HG03108 (cell line): ENCODE measurements around the gene LDLRAD3.
"Not testable (repeated sequence)": the region's sequence is repeated elsewhere in the genome, so short reads cannot be mapped to it uniquely, and the experiment has no call there.

Source experiments
- ATAC-seq: cut with Tn5 transposase; IDR thresholded peaks from one replicate; pipeline ENCODE4 v1.9.1; 2021; ENCODE audit warnings: moderate library complexity; ENCODE audit not compliant: unreplicated experiment

LDLRAD3 gene

DNA sequence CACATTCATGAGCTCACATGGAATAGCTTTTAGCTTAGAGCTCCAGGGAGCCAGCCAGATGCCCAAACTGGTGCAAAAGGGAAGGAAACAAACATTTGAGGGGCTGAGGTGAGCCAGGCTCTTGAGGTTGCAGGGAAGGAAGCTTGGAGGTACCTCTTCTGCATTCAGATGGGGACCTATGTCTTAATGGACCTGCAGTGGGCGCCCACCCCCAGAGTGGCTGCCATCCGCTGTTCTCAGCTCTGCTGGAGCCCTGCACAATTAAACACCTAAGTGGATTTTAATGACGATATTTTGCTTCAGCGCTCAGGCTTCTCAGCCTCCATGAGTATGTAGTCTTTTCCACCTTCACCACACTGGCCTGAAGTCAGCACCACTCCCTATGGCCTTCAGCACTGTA, 100.8 kb downstream of the LDLRAD3 start:
- ATAC-seq = no peak

DNA sequence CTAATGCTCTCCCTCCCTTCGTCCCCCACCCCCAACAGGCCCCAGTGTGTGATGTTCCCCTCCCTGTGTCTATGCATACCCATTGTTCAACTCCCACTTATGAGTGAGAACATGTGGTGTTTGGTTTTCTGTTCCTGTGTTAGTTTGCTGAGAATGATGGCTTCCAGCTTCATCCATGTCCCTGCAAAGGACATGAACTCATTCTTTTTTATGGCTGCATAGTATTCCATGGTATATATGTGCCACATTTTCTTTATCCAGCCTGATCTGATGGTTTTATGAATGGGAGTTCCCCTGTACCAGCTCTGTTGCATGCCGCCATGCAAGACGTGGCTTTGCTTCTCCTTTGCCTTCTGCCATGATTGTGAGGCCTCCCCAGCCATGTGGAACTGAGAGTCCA, 102.1 kb downstream of the LDLRAD3 start:
- not testable (repeated sequence) for ATAC-seq

DNA sequence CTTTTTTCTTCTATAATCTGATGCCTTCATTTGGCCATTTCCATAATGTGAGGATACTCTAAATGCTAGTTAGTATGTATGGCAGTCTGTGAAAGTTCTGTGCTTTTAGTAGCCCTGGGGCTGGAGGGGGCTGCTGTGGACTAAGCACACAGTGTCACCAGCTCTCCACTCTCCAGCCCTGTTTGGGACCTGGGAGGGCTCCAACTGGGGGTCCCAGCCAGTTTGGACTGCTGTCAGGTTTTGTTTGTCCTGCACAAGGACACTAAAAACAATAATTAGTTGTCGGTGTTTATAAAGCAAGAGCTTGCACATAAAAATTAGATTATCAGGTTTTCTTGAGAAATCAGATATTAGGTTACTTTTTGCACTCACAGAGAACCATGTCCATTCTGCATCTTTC, 103.1 kb downstream of the LDLRAD3 start:
- no peak for ATAC-seq

DNA sequence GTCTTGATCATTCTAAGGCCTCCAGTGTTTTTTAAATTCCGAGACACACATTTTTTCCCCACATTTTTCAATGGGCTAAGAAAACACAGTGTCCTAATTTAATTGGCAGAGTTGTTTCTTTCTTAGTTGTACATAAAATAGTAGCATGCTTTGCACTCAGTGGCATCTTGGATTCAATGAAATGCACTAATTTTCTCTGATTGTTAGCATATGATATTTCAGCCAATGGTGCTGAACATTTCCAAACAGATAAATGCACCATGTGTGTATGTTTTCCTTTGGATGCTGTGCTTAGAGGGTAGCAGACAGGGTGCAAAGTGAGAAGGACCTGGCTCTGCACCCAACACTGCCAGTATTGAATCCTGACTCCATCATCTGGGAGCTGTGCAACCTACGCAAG, 103.5 kb downstream of the LDLRAD3 start:
- no peak for ATAC-seq

DNA sequence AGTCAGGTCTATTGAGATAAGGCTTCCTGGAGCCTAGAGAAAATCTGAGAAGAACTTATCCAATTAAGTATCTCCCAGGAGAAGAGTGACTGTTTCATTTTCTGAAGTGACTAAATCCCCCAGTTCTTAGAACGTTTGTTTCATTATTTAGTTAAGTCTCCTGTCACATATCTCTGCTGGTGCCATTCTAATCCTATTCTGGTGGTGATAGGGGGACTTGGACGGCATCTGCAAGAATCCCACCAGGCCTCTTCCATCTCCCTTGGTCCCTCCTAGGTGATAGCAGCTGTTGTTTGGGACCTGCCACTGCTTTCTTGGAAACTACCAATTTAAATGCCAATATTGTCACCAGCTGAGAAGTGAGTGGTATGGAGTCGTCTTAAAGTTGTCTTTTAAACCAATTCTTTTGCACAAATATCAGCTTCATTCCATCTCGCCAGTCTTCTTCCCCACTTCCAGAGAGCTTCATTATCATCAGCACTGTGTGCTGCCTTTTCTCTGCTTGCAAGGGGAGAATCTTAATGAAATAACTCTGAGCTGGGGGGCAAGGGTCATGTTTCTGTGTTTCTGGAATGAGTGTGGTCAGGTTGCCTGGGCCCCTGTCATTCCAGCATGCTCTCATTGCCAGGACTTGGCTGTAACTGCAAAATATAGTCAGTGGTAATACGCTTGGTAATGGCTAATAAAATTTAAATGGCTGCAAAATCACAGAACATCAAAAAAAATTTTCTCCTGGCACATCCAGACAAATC, 104.8 kb downstream of the LDLRAD3 start:
- ATAC-seq = no peak

DNA sequence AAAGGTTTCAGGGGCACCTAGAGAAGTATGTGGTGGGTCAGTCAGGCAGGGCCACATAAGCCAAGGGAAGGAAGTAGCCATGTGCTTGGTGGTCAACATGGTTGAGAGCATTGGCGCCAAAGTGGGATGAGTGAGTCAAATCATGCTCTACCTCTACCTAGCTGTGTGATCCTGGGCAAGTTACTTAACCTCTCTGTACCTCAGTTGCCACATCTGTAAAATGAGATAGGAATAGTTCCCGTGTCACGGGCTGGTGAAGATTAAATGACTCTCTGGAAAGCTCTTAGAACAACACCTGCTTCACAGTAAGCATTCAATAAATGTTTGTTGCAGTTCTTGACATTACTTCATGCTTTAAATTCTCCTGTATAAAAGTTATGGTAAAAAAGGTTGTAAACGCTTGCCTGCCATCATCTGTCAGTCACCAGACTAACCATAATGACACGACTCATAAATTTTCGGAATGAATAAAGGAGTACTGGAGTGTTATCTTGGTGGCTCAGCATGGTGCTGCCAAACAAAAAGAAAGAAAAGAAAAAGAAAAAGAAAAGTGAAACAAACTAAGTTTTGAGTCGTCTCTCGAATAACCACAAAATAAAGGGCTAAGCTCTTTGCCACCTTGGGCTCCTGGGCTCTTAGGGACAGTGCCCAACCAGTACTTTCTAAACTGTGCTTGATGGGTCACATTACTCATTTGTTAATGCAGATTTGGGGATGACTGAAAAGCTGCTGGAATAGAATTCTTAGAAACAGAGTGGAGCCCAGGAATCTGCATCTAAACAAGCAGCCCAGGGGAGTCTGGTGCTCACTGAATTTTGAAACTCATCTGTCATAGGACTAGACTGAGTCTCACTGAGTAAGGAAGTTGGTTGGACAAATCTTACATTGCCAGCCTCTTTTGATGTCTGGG, 107.6 kb downstream of the LDLRAD3 start:
- ATAC-seq = no peak

DNA sequence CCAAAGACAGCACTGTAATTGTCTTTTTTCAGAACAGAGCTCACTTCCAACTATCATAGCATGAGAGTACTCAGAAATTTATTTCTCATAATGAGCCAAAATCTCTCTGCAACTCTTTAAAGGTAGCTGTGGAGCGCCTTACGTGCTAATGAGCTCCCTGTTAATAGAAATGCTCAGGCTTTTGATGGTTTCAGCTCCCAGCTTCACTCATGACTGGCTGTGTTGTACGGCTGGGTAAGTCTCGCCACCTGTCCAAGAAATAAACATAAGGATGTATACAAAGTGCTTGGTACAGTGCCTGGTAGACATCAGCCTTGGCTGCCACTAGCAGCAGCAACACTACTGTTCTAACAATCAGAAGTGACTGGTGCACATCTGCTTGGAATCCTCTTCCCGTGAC, 109.4 kb downstream of the LDLRAD3 start:
- ATAC-seq = no peak

DNA sequence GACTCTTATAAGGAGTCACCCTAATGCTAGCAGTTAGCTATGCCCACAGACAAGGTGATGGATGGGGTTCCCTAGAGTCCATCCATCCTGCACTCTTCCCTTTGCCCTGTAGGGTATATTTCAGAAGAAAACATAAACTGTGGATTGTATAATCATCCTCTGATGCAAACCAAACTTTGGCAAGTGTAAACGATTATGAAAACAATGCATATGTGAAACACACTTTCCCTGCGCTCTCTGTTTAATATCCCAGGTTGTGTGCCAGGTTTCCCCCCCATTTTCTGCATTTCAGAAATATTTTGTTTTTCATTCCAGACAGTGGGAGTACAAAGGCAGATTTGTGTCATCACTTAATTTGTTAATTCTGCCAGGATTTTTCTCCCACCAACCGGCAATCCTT, 110.0 kb downstream of the LDLRAD3 start:
- no peak for ATAC-seq

DNA sequence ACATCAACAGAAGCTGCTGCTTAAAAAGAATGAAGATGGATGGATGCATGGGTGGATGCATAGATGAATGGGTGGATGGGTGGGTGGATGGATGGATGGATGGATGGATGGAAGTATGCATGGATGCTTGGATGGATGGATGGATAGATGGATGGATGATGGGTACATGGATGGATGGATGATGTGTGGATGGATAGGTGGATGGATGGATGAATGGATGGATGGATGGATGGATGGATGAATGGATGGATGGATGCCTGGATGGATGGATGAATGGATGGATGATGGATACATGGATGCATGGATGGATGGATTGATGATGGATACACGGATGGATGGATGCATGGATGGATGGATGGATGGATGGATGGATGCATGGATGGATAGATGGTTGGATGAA, 110.8 kb downstream of the LDLRAD3 start:
- no peak for ATAC-seq

DNA sequence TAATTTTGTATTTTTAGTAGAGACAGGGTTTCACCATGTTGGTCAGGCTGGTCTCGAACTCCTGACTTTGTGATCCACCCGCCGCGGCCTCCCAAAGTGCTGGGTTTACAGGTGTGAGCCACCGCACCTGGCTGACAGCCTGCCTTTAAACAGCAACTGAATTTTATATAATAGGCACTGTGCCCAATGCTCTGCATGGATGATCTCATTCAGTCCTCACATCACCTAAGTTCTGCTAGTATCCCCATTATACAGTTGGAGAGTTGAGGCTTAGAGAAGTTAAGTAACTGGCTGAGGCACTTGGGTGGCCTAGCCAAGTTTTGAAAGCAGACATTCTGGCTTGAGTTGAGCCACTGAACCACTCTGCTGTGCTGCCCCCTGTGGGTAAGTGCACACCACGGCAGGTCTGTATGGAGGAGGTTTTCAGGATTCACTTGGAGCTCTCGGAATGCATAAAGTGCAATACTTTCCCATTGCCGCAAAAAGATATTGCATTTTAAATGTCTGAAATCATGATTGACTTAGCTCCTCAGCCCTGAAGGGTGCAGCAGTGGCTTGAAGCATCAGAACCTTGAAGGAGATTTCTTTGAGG, 112.4 kb downstream of the LDLRAD3 start:
- no peak for ATAC-seq

DNA sequence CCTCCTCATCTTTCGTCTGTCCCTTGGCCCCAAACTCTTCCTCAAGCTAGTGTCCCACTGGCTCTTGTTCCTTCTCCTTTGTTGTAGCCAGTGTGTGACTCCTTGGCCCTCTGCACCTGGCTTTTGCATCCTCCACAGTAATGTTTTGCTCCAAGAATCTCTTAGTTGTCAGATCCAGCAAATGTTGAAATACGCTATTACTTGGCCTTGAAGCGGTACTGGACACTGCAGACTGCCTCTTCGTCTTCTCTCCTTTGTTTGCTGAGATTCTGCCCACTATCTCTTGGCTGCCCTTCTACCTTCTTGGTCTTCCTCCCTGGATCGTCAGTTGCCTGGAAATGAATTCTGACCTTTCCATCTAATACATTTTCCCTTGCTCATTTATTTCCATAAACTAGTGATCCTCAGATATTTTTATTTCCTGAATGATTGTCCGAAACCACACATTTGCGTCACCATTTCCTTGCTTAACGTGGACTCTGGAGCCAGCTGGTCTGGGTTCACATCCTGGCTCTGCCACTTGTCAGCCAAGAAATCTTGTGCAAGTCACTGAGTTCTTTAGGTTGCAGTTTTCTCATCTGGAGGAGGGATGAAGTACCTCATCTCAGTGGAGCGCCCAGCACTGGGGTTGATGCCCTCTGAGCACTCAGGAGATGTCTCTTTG, 113.6 kb downstream of the LDLRAD3 start:
- no peak for ATAC-seq

DNA sequence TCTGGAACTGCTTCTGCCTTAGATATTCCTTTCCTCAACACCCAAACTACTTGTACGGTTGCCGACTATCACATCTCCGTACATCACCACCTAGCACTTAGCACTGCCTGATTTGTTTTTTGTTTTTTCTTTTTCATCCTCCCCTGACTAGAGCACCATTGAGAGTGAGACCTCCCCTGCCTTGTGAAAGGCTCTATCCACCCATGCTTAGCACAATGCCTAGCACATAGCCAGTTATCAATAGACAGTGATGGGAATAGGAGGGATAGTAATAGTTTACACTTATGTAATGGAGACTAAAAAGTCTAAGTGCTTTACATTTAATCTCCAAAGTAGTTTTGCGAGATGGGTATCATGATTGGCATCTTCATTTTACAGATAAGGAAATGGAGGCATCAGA, 115.8 kb downstream of the LDLRAD3 start:
- no peak for ATAC-seq

DNA sequence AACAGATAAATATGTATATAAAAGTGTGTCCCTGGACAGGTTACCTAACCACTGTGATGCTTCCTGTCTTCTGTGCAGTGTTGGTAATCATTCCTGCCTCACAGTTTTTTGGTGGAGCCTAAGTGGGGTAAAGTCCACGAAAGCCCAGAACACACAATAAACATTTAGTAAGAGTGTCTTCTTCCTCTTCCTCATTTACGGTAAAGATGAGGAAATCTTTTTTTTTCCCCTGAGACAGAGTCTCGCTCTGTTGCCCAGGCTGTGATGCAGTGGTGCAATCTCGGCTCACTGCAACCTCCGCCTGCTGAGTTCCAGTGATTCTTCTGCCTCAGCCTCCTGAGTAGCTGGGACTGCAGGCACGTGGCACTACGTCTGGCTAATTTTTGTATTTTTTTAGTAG, 117.1 kb downstream of the LDLRAD3 start:
- ATAC-seq = no peak

DNA sequence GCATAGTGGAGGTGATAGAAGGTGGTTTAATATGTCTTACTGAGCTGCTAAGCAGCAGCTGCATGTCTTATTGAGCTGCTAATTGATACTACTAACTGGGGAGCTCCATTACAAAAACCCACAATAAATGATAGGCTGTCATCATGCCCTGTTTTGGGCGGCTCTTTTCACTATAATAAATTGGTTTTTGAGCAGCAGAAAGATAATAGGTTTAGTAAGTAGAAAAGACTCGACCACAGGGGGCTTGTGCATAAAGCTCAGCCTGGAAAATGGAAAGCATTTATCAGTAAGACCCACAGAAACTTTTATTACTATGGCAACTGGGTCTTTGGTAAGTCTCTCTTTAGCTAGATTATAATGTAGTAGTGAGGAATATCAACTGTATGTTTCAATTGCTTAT, 117.6 kb downstream of the LDLRAD3 start:
- ATAC-seq = no peak

DNA sequence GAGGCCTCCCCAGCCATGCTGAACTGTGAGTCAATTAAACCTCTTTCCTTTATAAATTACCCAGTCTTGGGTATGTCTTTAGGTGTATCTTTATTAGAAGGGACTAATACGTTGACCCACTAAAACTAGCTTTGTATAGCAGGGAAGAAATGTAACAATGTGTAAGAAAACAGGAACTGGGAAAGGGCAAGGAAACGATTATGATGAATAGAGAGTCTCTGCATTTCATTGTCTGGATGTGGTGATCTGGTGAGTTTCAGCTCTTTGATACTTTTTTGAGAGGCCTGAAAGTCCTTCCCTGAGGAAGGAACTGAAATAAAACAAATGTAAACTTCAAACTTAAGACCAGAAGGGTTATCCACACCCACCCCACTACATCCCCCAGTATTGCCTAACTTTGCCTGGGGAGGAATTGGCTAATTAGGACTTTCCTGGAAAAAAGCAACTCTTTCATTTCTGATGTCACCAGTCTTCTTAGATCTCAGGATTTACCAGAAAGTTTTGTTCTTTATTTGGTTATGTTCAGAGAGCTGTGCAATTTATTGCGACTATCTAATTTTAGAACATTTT, 119.0 kb downstream of the LDLRAD3 start:
- no peak for ATAC-seq

DNA sequence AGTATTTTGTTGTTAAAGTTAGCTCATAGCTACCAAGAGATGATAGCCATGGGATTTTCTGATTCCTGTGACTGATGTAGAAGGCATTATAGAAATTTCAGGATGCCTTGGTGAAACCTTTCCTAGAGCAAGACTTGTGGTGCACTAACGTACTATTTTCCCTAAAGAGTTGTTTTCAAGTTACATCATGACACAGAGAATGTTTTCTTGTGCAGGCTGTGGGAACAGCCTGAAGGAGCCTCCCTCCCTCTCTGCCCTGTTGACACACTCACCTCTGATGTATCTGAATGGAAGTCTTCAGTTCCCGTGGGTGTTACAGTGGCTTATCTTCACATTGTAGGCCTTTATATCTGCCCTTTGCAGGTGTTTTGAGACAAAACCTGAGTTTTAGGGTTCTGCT, 121.6 kb downstream of the LDLRAD3 start:
- ATAC-seq = no peak

DNA sequence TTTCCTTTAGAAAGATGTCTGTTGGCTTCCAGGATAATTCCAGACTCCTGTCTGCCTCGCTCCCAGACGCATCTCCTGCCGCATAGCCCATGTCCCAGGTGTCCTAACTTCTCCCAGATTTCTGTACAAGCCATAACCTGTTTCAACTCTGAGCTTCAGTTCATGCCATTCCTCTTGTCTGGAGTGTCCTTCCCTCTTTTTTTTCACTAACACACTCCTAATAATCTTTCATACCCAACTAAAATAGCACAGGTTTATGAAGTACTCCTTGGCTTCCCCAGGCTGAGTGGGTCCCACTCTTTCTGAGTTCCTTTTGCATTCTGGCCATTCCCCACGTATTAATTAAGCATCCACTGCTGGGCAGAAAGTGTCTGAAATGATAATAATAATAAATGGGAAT, 123.0 kb downstream of the LDLRAD3 start:
- no peak for ATAC-seq

DNA sequence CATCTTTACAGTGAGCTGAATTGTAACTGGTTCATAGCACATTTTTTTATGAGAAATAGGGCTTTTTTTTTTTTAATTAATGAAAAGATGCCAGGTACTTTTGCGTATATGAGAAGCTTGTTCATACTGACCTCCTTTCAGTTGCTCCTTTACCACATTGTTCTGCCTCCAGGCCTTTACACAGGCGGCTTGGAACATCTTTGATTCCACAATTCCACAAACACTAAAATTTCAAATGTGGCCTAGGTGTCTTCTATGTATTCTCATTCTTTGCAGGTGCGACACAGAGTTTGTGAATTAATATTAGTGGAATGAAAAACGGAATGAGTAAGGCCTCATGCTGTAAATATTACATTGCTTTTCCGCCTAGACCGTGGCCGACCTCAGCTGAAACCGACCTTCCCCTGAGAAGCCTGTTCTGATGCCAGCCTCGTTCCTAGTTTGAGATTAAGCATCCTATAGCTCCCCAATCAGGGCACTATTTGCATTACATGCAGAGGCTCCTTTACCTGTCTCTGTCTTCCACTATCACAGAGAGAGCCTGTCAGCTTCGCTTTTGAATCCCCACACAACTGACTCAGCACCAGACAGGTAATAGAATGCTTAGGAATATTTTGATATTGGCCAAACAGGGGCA, 125.8 kb downstream of the LDLRAD3 start:
- ATAC-seq = no peak

DNA sequence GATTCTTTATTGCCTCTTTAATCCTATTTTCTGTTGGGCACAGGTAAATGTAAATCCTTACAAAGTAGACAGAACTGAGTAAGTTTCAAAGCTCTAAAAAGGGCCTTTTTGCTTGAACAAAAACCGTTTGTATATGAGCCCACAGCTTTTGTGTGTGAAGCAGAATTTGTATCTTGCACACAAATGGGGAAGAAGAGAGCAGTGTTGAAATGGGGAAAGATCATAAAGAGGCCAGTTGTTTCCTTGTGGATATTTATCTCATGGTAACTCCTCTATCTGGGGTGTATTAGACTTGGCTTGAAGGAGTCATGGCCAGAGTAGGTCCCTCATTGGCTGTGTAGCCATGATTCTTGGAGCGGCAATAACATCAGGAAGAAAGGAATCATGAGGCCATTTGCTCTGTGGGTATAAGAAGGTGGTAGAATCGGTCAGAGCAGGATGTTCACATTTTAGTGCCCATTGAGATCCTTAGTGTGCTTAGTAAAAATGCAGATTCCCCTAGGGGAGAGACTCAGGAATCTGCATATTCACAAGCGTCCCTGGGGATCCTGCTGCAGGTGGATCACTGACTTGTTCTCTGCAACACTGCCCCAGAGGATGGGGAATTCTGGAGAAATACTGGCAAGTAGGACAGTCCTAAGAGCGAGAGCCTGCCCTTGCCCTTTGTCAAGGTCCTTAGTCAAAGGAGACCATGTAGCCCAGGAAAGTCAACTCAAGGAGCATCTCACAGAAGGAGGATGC, 126.5 kb downstream of the LDLRAD3 start:
- ATAC-seq = no peak

DNA sequence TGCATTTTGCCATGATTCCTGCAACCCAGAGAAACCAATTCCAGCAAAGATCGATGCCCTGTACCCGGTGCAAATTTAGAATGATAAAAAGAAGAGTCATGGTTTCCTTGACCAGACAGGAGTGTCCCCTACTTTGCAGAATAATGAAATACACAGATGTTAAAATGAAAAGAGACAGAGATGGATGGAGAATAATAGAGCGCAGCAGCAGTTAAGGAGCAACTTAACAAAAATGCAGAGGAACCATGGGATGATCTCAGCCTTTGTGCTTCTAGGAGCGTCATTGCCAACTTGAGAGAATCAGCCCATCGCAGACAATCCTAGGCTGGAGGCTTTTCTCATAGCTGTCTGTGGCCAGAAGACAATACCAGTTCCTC, 127.1 kb downstream of the LDLRAD3 start:
- ATAC-seq = no peak
